Measurements from ENCODE around the gene TAS2R60. TPM values are rescaled to one million over a fixed set of nuclear protein-coding genes. Genes with fewer than 3 reads are reported as not detected.

TAS2R60 gene
- total RNA-seq, 1 donor from 2014 or later, result not detected

DNA sequence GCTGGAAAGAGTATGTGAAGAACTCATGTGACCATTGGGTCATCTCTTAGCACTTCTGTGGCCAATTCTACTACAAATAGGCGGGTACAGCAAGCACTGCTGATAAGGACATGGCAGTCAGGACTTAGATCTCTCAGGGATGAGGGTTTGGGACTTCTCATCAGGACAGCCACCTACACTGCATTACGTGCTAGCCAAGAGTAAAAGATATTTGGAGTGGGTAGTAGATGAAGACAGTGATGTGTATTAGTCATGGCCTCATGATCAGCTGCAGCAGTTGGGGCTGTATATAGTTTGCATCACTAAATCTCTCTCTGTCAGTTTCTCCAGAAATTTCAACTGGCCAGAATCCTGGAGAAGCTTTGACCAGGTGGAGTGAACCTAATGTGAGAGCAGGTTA, 9.2 kb downstream of the TAS2R60 start:
- Histone ChIP-seq H3K27me3 (no peaks in the 10 kb centered on the region), H3K9me3 (no peaks in the 10 kb centered on the region), H3K27ac (no peak overlapping the region), H3K4me1 (no peaks in the 10 kb centered on the region), H3K36me3 (no peaks in the 10 kb centered on the region), H3K4me3 (no peak overlapping the region)
- intact Hi-C loops (cut with DNase I), result no loop called here
- no peak for DNase-seq (ENCODE audit: low spot score in 2 of 2)
- TF ChIP-seq, protein P1, sequence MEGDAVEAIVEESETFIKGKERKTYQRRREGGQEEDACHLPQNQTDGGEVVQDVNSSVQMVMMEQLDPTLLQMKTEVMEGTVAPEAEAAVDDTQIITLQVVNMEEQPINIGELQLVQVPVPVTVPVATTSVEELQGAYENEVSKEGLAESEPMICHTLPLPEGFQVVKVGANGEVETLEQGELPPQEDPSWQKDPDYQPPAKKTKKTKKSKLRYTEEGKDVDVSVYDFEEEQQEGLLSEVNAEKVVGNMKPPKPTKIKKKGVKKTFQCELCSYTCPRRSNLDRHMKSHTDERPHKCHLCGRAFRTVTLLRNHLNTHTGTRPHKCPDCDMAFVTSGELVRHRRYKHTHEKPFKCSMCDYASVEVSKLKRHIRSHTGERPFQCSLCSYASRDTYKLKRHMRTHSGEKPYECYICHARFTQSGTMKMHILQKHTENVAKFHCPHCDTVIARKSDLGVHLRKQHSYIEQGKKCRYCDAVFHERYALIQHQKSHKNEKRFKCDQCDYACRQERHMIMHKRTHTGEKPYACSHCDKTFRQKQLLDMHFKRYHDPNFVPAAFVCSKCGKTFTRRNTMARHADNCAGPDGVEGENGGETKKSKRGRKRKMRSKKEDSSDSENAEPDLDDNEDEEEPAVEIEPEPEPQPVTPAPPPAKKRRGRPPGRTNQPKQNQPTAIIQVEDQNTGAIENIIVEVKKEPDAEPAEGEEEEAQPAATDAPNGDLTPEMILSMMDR (IDR thresholded peaks at IDR 0.05), result no peak

DNA sequence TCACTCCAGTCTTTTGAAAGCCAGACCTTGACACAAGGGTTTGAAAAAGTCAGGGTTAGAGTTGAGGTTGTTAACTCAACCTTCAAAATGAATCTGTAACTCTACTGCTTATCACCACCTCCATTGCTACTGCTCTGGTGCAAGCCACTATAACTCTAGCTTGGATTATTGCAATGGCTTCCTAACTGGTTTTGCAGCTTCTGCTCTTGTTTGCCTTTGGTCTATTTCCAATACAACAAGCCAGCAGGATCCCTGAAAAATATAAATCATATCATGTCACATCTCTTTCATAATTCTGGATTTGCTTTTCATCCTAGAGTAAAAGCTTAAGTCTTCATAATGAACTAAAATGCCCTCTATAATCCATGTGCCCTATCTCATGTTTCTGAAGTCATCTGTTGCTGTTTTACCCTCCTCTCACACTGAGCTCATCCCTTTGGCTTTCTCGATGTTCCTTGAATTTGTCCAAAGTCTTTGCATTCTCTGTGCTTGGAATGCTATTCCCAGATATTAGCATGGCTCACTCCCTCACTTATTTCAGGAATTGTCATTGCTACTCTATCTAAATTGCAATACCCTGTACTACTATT, 10.9 kb downstream of the TAS2R60 start:
- no peak for DNase-seq (ENCODE audit: low spot score in 2 of 2)
- no peaks in the 10 kb centered on the region for H3K9me3 ChIP-seq
- no peaks in the 10 kb centered on the region for H3K27me3 ChIP-seq
- no peak overlapping the region for H3K4me3 ChIP-seq
- no peaks in the 10 kb centered on the region for H3K36me3 ChIP-seq
- H3K4me1 ChIP-seq, result no peaks in the 10 kb centered on the region
- no peak overlapping the region for H3K27ac ChIP-seq
- intact Hi-C loops (cut with DNase I), result no loop called here
- TF ChIP-seq, protein P1 (IDR thresholded peaks at IDR 0.05), result no peak

DNA sequence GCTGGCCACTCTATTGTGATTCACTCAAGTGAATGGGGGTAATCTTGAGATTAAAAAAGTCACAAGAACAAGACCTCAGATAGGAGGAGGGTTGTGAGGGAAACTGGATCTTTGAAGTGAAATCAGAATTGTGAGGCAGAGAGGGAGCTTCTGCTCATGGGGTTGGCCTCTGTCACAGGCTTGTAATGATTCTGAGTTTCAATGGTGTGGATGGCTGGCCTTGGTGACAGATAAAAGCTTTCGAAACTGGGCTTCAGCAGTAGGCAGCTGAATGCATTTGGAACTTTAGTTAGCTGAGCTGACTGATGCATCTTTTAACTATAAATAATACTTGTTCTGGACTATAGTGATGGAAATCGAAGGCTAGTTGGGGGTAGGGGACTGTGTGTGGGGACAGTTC, 12.2 kb downstream of the TAS2R60 start:
- TF ChIP-seq, protein P1 (IDR thresholded peaks at IDR 0.05), result no peak
- intact Hi-C loops (cut with DNase I), result no loop called here
- Histone ChIP-seq H3K27me3 (no peaks in the 10 kb centered on the region), H3K4me1 (no peaks in the 10 kb centered on the region), H3K4me3 (no peak overlapping the region), H3K27ac (no peak overlapping the region), H3K9me3 (no peaks in the 10 kb centered on the region), H3K36me3 (no peaks in the 10 kb centered on the region)
- no peak for DNase-seq (ENCODE audit: low spot score in 2 of 2)

DNA sequence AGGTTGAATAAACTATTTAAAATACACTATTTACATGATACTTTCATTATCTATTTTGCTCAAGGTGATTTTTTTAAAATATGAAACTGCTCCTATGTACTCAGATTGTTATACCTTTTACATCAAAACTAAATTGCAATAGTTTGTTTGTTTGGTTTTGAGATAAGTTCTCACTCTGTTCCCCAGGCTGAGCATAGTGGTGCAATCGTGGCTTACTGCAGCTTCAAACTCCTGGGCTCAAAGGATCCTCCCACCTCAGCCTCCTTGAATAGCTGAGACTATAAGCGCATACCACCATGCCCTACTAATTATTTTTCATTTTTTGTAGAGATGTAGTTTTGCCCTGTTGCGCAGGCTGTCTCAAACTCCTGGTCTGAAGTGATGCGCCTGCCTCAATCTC, 12.7 kb downstream of the TAS2R60 start:
- Histone ChIP-seq H3K27me3 (no peaks in the 10 kb centered on the region), H3K4me3 (no peak overlapping the region), H3K4me1 (no peaks in the 10 kb centered on the region), H3K36me3 (no peaks in the 10 kb centered on the region), H3K9me3 (no peaks in the 10 kb centered on the region), H3K27ac (no peak overlapping the region)
- TF ChIP-seq, protein P1 (IDR thresholded peaks at IDR 0.05), result no peak
- intact Hi-C loops (cut with DNase I), result no loop called here
- no peak for DNase-seq (ENCODE audit: low spot score in 2 of 2)

DNA sequence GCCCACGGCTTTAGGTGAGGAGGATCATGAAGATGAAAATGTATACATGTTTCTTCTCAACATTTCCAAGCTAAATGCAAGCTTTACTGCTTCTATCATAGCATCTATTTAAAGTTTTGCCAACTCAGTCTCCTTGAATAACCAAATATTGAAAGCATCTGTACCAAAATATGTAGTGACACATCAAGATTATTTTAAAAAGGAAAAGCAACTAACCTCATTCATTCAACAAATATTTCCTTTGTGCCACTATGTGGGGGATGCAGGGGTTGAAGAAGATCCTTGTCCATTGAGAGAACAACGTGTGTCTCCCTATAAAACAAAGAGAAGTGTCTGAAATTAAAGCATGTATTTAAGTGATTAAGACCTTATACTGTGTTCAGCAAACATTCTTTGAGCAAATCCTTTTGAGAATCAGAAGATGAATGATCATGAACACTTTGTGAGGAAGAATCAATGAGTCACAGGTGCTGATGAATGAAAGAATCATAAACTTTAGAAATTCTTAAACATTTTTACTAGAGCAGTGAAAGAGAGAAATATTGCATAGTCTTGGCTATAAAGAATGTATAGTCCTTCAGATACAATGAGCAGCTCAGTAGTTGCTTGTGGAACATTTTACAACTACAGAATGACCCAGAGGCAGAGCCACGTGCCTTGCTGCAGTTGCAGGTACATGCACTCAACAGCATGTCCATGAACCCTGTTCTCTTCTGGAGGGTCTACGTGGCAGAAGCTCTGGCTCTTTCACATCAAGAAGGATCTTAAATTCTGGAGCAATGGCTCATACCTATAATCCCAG, 13.9 kb downstream of the TAS2R60 start:
- no peak for DNase-seq (ENCODE audit: low spot score in 2 of 2)
- H3K27ac ChIP-seq, result no peak overlapping the region
- H3K4me3 ChIP-seq, result no peak overlapping the region
- no peaks in the 10 kb centered on the region for H3K27me3 ChIP-seq
- intact Hi-C loops (cut with DNase I), result no loop called here
- TF ChIP-seq, protein P1 (IDR thresholded peaks at IDR 0.05), result no peak
- no peaks in the 10 kb centered on the region for H3K4me1 ChIP-seq
- H3K9me3 ChIP-seq, result no peaks in the 10 kb centered on the region
- H3K36me3 ChIP-seq, result no peaks in the 10 kb centered on the region
